ENCODE data around the gene ATP7A.

DNA sequence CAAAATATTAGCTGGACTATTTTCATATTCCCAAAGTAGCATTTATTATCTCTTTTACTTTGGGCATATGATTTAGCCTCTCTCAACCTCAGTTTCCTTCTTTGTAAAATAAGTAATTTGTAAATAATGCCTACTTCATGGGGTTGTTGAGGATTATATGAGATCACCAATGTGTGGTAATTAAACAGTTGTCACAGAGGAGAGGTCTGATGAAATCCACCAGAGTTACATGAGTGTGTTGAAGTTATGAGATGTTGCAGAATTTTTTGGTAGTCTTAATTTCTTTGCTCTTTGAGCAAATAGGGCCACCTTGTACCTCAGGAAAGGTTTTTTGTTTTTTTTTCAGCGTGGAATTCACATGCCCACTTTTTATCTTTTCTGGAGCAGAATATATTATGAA lies 9.8 kb upstream of the ATP7A start:
- no peak for TF ChIP-seq CTCF (IDR thresholded peaks at IDR 0.05 in 4 of 5, conservative IDR thresholded peaks at IDR 0.05 in 1 of 5)
- no peak for TF ChIP-seq POLR2A (IDR thresholded peaks at IDR 0.05)
